Measurements from ENCODE around the gene CYBA. TPM values are rescaled to one million over a fixed set of nuclear protein-coding genes. Genes with fewer than 3 reads are reported as not detected.

CYBA gene
- total and polyA plus RNA-seq, 2 of the 4 experiments (the other 2 are of a cell fraction), result 65.6 to 169 TPM

- BruUV-seq (replicated peaks), result no TSS peak
- dilution Hi-C loops (cut with HindIII; ENCODE audit: low sequenced_read_pairs, unreplicated experiment) (no loop called here), in situ Hi-C loops (cut with MboI; ENCODE audit: low sequenced_read_pairs) (no loop called here)
Measured at GRCh38 chr16:88622125-88622524, 28.7 kb downstream of the CYBA start.

More at GRCh38 chr16:88622125-88622524, 28.7 kb downstream of the CYBA start:
- Histone ChIP-seq H3K4me2 (ENCODE audit: low read depth, low read length) (no peak overlapping the region), H2BK5ac (ENCODE audit: low read depth, low read length, poor library complexity, severe bottlenecking) (no peak overlapping the region), H3K56ac (ENCODE audit: extremely low read depth, insufficient read depth, low read length) (no peak overlapping the region), H3K9ac (ENCODE audit: low read depth, low read length) (no peak overlapping the region), H3K27ac (ENCODE audit: insufficient read depth, low read length) (no peak overlapping the region), H2BK15ac (ENCODE audit: low read depth, low read length) (no peak overlapping the region), H3K27me3 (ENCODE audit: control insufficient read depth, insufficient read depth, low read length) (no peaks in the 10 kb centered on the region), H4K5ac (ENCODE audit: low read depth, low read length) (no peak overlapping the region), H2AK5ac (ENCODE audit: low read depth, low read length) (no peak overlapping the region), H2BK120ac (ENCODE audit: low read depth, low read length) (no peak overlapping the region), H3K4me1 (ENCODE audit: control insufficient read depth, insufficient read depth, low read length) (peaks cover 22% of the 10 kb centered on the region), H2BK20ac (ENCODE audit: low read depth, low read length) (no peak overlapping the region), H4K20me1 (ENCODE audit: insufficient read depth, low read length) (peaks cover 58% of the 10 kb centered on the region), H4K91ac (ENCODE audit: insufficient read depth, low read depth, low read length) (no peak overlapping the region), H3K9me3 (ENCODE audit: control insufficient read depth, insufficient read depth, low read length) (no peaks in the 10 kb centered on the region), H3K79me1 (ENCODE audit: low read depth in 1 of 2, low read length in 2 of 2) (peaks cover 8 to 55% of the 10 kb centered on the region in 2 experiments), H2AFZ (replicated peaks; ENCODE audit: low read length, poor library complexity) (peak overlapping the region; percentile 6), H3K23ac (ENCODE audit: low read depth, low read length) (no peak overlapping the region), H3K4ac (ENCODE audit: low read depth, low read length) (no peak overlapping the region), H3K18ac (ENCODE audit: low read depth, low read length) (no peak overlapping the region), H3K36me3 (ENCODE audit: control insufficient read depth, insufficient read depth, low read length) (peaks cover 46% of the 10 kb centered on the region), H3K9me1 (ENCODE audit: insufficient read depth, low read length) (peaks cover 20% of the 10 kb centered on the region), H3K4me3 (ENCODE audit: insufficient read depth, low read depth, low read length) (no peak overlapping the region), H4K8ac (ENCODE audit: low read depth in 2 of 2, low read length in 2 of 2) (no peak overlapping the region), H2AK9ac (replicated peaks; ENCODE audit: low read depth, low read length, poor library complexity) (no peak overlapping the region), H3K14ac (replicated peaks; ENCODE audit: low read depth, low read length) (no peak overlapping the region)
- intact Hi-C loops (cut with micrococcal nuclease), result no loop called here
- CTCF ChIA-PET, result no interaction called here
- POLR2A ChIA-PET (ENCODE audit: unreplicated experiment), result no interaction called here
- TF ChIP-seq RAD21 (IDR thresholded peaks at IDR 0.05; ENCODE audit: low read length) (no peak), NFE2L2 (IDR thresholded peaks at IDR 0.05; ENCODE audit: low read depth, low read length) (no peak), FOS (IDR thresholded peaks at IDR 0.05; ENCODE audit: low read depth, low read length) (no peak), CTCF (conservative IDR thresholded peaks at IDR 0.05; ENCODE audit: low read depth, low read length) (no peak), MAFK (IDR thresholded peaks at IDR 0.05; ENCODE audit: low read depth, low read length) (no peak), MAZ (IDR thresholded peaks at IDR 0.05; ENCODE audit: borderline replicate concordance, low read depth, low read length) (no peak), BHLHE40 (IDR thresholded peaks at IDR 0.05; ENCODE audit: low read depth, low read length) (no peak)
- DNase-seq (no peak), ATAC-seq (ENCODE audit: low read depth) (no peak)
- 95% methylated on average over 15 of the region's 19 CpGs; no CpG with 5 or more reads in 1 of the 2 experiments for WGBS, 2 experiments (ENCODE audit: extremely low coverage in 2 of 2, insufficient read length in 1 of 2)

Data from IMR-90 (cell line).